Kidney (tissue), 14 donors: ENCODE results near the gene MAB21L3. TPM values are rescaled to one million over a fixed set of nuclear protein-coding genes. Genes with fewer than 3 reads are reported as not detected.

Experiments
- DNase-seq, 5 donors: peaks; one replicate each; pipeline ENCODE4 v3.0.0-alpha.2; 2013 to 2020
- FAIRE-seq: peaks from 2 replicates; lab custom pipeline; 2012; peaks lifted over from hg19 to GRCh38; lab: Jason Lieb, UNC
- H3K27ac ChIP-seq, 2 donors: one replicate each; pipeline ENCODE4 v1.7.0; 2013; ENCODE audit warnings: low read depth in 2 of 2, low read length in 2 of 2, inconsistent platforms in 1 of 2
- H3K27me3 ChIP-seq: one replicate; pipeline ENCODE4 v1.7.1; 2013; ENCODE audit warnings: low read length, inconsistent platforms; ENCODE audit not compliant: control insufficient read depth, insufficient read depth
- H3K36me3 ChIP-seq, 3 donors: one replicate each; pipeline versions ENCODE4 v1.7.0 to v1.7.1; 2013; ENCODE audit warnings: low read length in 3 of 3, control low read depth in 1 of 3, inconsistent platforms in 1 of 3; ENCODE audit not compliant: insufficient read depth in 3 of 3, control insufficient read depth in 2 of 3
- H3K4me1 ChIP-seq, 3 donors: one replicate each; pipeline versions ENCODE4 v1.7.0 to v1.7.1; 2013; ENCODE audit warnings: low read length in 3 of 3, inconsistent platforms in 1 of 3, low read depth in 1 of 3; ENCODE audit not compliant: control insufficient read depth in 2 of 3, insufficient read depth in 2 of 3
- H3K4me3 ChIP-seq, 3 donors: one replicate each; pipeline versions ENCODE4 v1.7.0 to v1.8.1; 2013; ENCODE audit warnings: low read length in 3 of 3, control low read depth in 1 of 3, inconsistent platforms in 1 of 3
- H3K9ac ChIP-seq, 3 donors: one replicate each; pipeline versions ENCODE4 v1.7.0 to v1.7.1; 2013; ENCODE audit warnings: low read length in 3 of 3, control low read depth in 1 of 3, inconsistent platforms in 1 of 3
- H3K9me3 ChIP-seq, 3 donors: one replicate each; pipeline versions ENCODE4 v1.7.0 to v1.7.1; 2013; ENCODE audit warnings: low read length in 3 of 3, control low read depth in 1 of 3, inconsistent platforms in 1 of 3; ENCODE audit not compliant: control insufficient read depth in 2 of 3, insufficient read depth in 1 of 3
- CTCF ChIP-seq: IDR thresholded peaks from 3 replicates; pipeline ENCODE4 v1.5.1; 2012; ENCODE audit warnings: mild to moderate bottlenecking, moderate library complexity, borderline replicate concordance; ENCODE audit not compliant: insufficient read depth; ENCODE audit errors: extremely low read depth
- intact Hi-C: fragments of 100-400 bp; cut with DNase I; formaldehyde crosslinking; loops from one replicate; pipeline ENCODE4 v1.11.1; 2022
- polyA plus RNA-seq: library from polyadenylated mRNA; stranded (reverse); fragments of 350-450 nt; fragmentation: Illumina TruSeq; extraction: RNeasy Lipid Tissue Mini Kit (QIAGEN cat#74804); gene quantifications from one replicate; pipeline ENCODE4 v1.2.3, GENCODE V29; 2014; ENCODE audit warnings: low read depth, low replicate concordance; ENCODE audit not compliant: insufficient read depth
- total RNA-seq: library from RNA; stranded (reverse); fragmentation: NEBNext Ultra II Directional; extraction: Animal tissue kit (Norgen Biotek cat#: 25700); gene quantifications from one replicate; pipeline ENCODE4 v1.2.1, GENCODE V29; 2021
- donor health status: control.
- donor health status: control.
- donor health status: control.
- donor health status: control.
- donor health status: control.
- donor health status: DM: yes; HTN: yes; CAD: no.
- donor health status: Normal renal cell carcinoma (clear cell type).

MAB21L3 gene
- total and polyA plus RNA-seq, 2 donors from 2014 or later, result 0.24 to 2.9 TPM

- no peaks in the 10 kb centered on the region for H3K4me1 ChIP-seq
- H3K27ac ChIP-seq, result no peak overlapping the region
Measured at GRCh38 chr1:116182019-116182714, 71.0 kb downstream of the MAB21L3 start.

More at GRCh38 chr1:116182019-116182714, 71.0 kb downstream of the MAB21L3 start:
- Histone ChIP-seq H3K36me3 (no peaks in the 10 kb centered on the region), H3K4me3 (no peak overlapping the region), H3K27me3 (no peaks in the 10 kb centered on the region), H3K9me3 (no peaks in the 10 kb centered on the region), H3K9ac (no peak overlapping the region)
- intact Hi-C loops, result no loop called here
- no peak for FAIRE-seq
- TF ChIP-seq CTCF, result no peak
- no peak for DNase-seq

Other genes starting within 250 kb of the MAB21L3 start
- 9.8 TPM for gene SLC22A15, start 134.9 kb upstream of the MAB21L3 start, total RNA-seq
- gene SLC22A15, start 134.9 kb upstream of the MAB21L3 start, polyA plus RNA-seq, result 3.5 TPM